B cell (primary cell): ENCODE data around the gene WWTR1. TPM values are rescaled to one million over a fixed set of nuclear protein-coding genes. Genes with fewer than 3 reads are reported as not detected.

ENCODE experiments used
- ATAC-seq: fragments of 200-7000 bp; cut with Tn5 transposase; one replicate; pipeline ENCODE4 v1.10.0; 2021; ENCODE audit warnings: low read depth, mild to moderate bottlenecking, moderate number of reproducible peaks, moderate library complexity
- CTCF ChIA-PET: fragments of 350-600 bp; sonication (Branson Sonifier 250); formaldehyde crosslinking; loops from one replicate; lab custom pipeline; 2021; ENCODE audit warnings: antibody characterized with exemption, inconsistent platforms; lab: Charles Lee
- POLR2A ChIA-PET: fragments of 350-600 bp; sonication (Branson Sonifier 250); formaldehyde crosslinking; loops from one replicate; lab custom pipeline; 2021; ENCODE audit warnings: antibody characterized with exemption; lab: Charles Lee
- DNase-seq: peaks from one replicate; pipeline ENCODE4 v3.0.0; 2013
- H2AFZ ChIP-seq: 2 replicates; pipeline ENCODE4 v1.6.1; 2012; ENCODE audit warnings: mild to moderate bottlenecking, low read depth, low read length; ENCODE audit not compliant: insufficient read depth, poor library complexity, severe bottlenecking
- H3K27ac ChIP-seq, 2 donors: 1 replicate in 1 of 2; 2 replicates in 1 of 2; pipeline ENCODE4 v1.5.1; 2012 to 2013; ENCODE audit warnings: low read length in 2 of 2, mild to moderate bottlenecking in 2 of 2, moderate library complexity in 1 of 2
- H3K27me3 ChIP-seq, 4 experiments: fragments of 200-600 bp in 1 of 4; sonication (generic) in 1 of 4; replicated peaks in 1 of 4; 1 replicate in 2 of 4; 2 replicates in 2 of 4; pipeline versions ENCODE4 v1.6.1 to v1.7.0; 2013 to 2016; ENCODE audit warnings: low read length in 3 of 4, mild to moderate bottlenecking in 2 of 4, mixed read lengths in 1 of 4, moderate library complexity in 1 of 4; ENCODE audit not compliant: insufficient read depth in 4 of 4, control insufficient read depth in 3 of 4; ENCODE audit errors: control extremely low read depth in 1 of 4
- H3K36me3 ChIP-seq, 2 experiments: replicated peaks in 1 of 2; 1 replicate in 1 of 2; 2 replicates in 1 of 2; pipeline versions ENCODE4 v1.6.1 to v1.7.1; 2013; ENCODE audit warnings: low read length in 1 of 2; ENCODE audit not compliant: insufficient read depth in 2 of 2, control insufficient read depth in 1 of 2; ENCODE audit errors: control extremely low read depth in 1 of 2, extremely low read depth in 1 of 2
- H3K4me1 ChIP-seq, 2 donors: fragments of 200-600 bp in 1 of 2; sonication (generic) in 1 of 2; 1 replicate in 1 of 2; 2 replicates in 1 of 2; pipeline versions ENCODE4 v1.5.1 to v1.6.1; 2013 to 2017; ENCODE audit warnings: low read length in 2 of 2; ENCODE audit not compliant: control insufficient read depth in 2 of 2, insufficient read depth in 2 of 2
- H3K4me2 ChIP-seq: replicated peaks from 2 replicates; pipeline ENCODE3; 2012; ENCODE audit warnings: mild to moderate bottlenecking, low read depth, low read length; ENCODE audit not compliant: poor library complexity, severe bottlenecking
- H3K4me3 ChIP-seq, 5 experiments: fragments of 200-600 bp in 1 of 5; sonication (generic) in 1 of 5; 1 replicate in 3 of 5; 2 replicates in 2 of 5; pipeline versions ENCODE4 v1.5.1 to v1.7.0; 2011 to 2016; ENCODE audit warnings: low read length in 4 of 5, mild to moderate bottlenecking in 4 of 5, low read depth in 2 of 5, control low read depth in 1 of 5, moderate library complexity in 1 of 5; ENCODE audit not compliant: insufficient read depth in 1 of 5; ENCODE audit errors: control extremely low read depth in 1 of 5, extremely low read depth in 1 of 5
- H3K79me2 ChIP-seq: fragments of 200-600 bp; sonication (generic); one replicate; pipeline ENCODE4 v1.6.0; 2016; ENCODE audit warnings: low read length; ENCODE audit not compliant: control insufficient read depth, insufficient read depth
- H3K9ac ChIP-seq: fragments of 200-600 bp; sonication (generic); 2 replicates; pipeline ENCODE4 v1.6.1; 2017; ENCODE audit warnings: mild to moderate bottlenecking, low read length, moderate library complexity
- H3K9me3 ChIP-seq, 3 donors: one replicate each; pipeline versions ENCODE4 v1.6.1 to v1.7.1; 2013; ENCODE audit warnings: low read length in 2 of 3; ENCODE audit not compliant: control insufficient read depth in 2 of 3, insufficient read depth in 1 of 3; ENCODE audit errors: control extremely low read depth in 1 of 3
- H4K20me1 ChIP-seq: 2 replicates; pipeline ENCODE4 v1.6.0; 2012; ENCODE audit warnings: mild to moderate bottlenecking, low read length; ENCODE audit not compliant: insufficient read depth, control insufficient read depth, poor library complexity, severe bottlenecking
- H3K27ac Mint-ChIP-seq: one replicate; pipeline ENCODE4 v1.8.0; 2021; ENCODE audit warnings: mixed read lengths
- H3K27me3 Mint-ChIP-seq: one replicate; pipeline ENCODE4 v1.8.0; 2021; ENCODE audit warnings: mixed read lengths
- H3K4me1 Mint-ChIP-seq: one replicate; pipeline ENCODE4 v1.8.0; 2021; ENCODE audit warnings: mixed read lengths
- H3K4me3 Mint-ChIP-seq: one replicate; pipeline ENCODE4 v1.8.0; 2021; ENCODE audit warnings: mixed read lengths
- H3K9me3 Mint-ChIP-seq: one replicate; pipeline ENCODE4 v1.8.0; 2022; ENCODE audit warnings: mixed read lengths; ENCODE audit not compliant: insufficient read depth
- CTCF ChIP-seq: fragments of 200-600 bp; IDR thresholded peaks from one replicate; pipeline ENCODE4 v1.8.0; 2022; ENCODE audit warnings: antibody characterized with exemption, mild to moderate bottlenecking
- EZH2 ChIP-seq: IDR thresholded peaks from 2 replicates; pipeline ENCODE4 v1.6.1; 2012; ENCODE audit warnings: borderline replicate concordance, low read depth, mild to moderate bottlenecking, moderate library complexity, low read length; ENCODE audit not compliant: insufficient read depth, poor library complexity, severe bottlenecking
- WGBS: methylation state at CpG from one replicate; pipeline ENCODE4 v1.1.5; 2013; ENCODE audit warnings: missing lambda C conversion rate; ENCODE audit not compliant: insufficient coverage; 5-methylcytosine and 5-hydroxymethylcytosine counted together
- intact Hi-C: fragments of 100-400 bp; cut with micrococcal nuclease; formaldehyde crosslinking; loops from one replicate; pipeline ENCODE4 v1.10.0; 2022
- polyA plus RNA-seq: library from polyadenylated mRNA; depleted of rRNA; stranded (reverse); fragments of >200 nt; gene quantifications from 2 replicates; pipeline ENCODE4 v1.2.3, GENCODE V29; 2012
- total RNA-seq, 2 donors: library from RNA; stranded (reverse); fragments of 120-200 nt in 1 of 2; gene quantifications; 1 replicate in 1 of 2; 2 replicates in 1 of 2; pipeline versions ENCODE4 v1.2.3 to v1.2.4, GENCODE V29; 2013 to 2022

The WWTR1 gene
- total and polyA plus RNA-seq, 2 donors (not counting 1 experiment from before 2014, with no cell fraction given) = 0.79 to 2.3 TPM

- H3K9me3 Mint-ChIP-seq = no peaks in the 10 kb centered on the region
- H3K27ac Mint-ChIP-seq = no peak overlapping the region
- CTCF ChIA-PET = no interaction called here
- no peak for ATAC-seq
- no peak overlapping the region for H3K4me3 Mint-ChIP-seq
- no peaks in the 10 kb centered on the region for H3K79me2 ChIP-seq
- POLR2A ChIA-PET = no interaction called here
- TF ChIP-seq EZH2 (no peak), CTCF (no peak)
- H3K9ac ChIP-seq = no peak overlapping the region
- no peak overlapping the region for H2AFZ ChIP-seq
- peaks cover 10% of the 10 kb centered on the region for H3K27me3 Mint-ChIP-seq
- no peak overlapping the region for H3K4me3 ChIP-seq
- H3K4me1 Mint-ChIP-seq = no peaks in the 10 kb centered on the region
- no peak overlapping the region for H3K4me2 ChIP-seq
- intact Hi-C loops = no loop called here
- no peak for DNase-seq
- no peaks in the 10 kb centered on the region for H3K27me3 ChIP-seq
- no peaks in the 10 kb centered on the region for H4K20me1 ChIP-seq
- no peaks in the 10 kb centered on the region for H3K36me3 ChIP-seq
- no peaks in the 10 kb centered on the region for H3K9me3 ChIP-seq
- no peak overlapping the region for H3K27ac ChIP-seq
- H3K4me1 ChIP-seq = no peaks in the 10 kb centered on the region
Measured at GRCh38 chr3:149551500-149551899, 106.3 kb downstream of the WWTR1 start.

GRCh38 chr3:149548669-149549065, 109.2 kb downstream of the WWTR1 start:
- Histone ChIP-seq H4K20me1 (no peaks in the 10 kb centered on the region), H3K9ac (no peak overlapping the region), H3K4me3 (no peak overlapping the region), H2AFZ (no peak overlapping the region), H3K79me2 (no peaks in the 10 kb centered on the region), H3K36me3 (no peaks in the 10 kb centered on the region), H3K4me1 (no peaks in the 10 kb centered on the region), H3K27ac (no peak overlapping the region), H3K27me3 (no peaks in the 10 kb centered on the region), H3K9me3 (no peaks in the 10 kb centered on the region), H3K4me2 (no peak overlapping the region)
- no CpG with 5 or more reads among the region's 4 CpGs for WGBS
- CTCF ChIA-PET = no interaction called here
- ATAC-seq (no peak), DNase-seq (no peak)
- H3K4me1 Mint-ChIP-seq = no peaks in the 10 kb centered on the region
- intact Hi-C loops = no loop called here
- H3K27ac Mint-ChIP-seq = no peak overlapping the region
- H3K9me3 Mint-ChIP-seq = no peaks in the 10 kb centered on the region
- TF ChIP-seq CTCF (no peak), EZH2 (no peak)
- POLR2A ChIA-PET = no interaction called here
- H3K27me3 Mint-ChIP-seq = peaks cover 10% of the 10 kb centered on the region
- no peak overlapping the region for H3K4me3 Mint-ChIP-seq
